ENCODE results near the gene PLXNA2. TPM values are rescaled to one million over a fixed set of nuclear protein-coding genes. Genes with fewer than 3 reads are reported as not detected.

PLXNA2 gene
- total and polyA plus RNA-seq, 7 donors, result 2.4 to 16.1 (median 6.4) TPM

DNA sequence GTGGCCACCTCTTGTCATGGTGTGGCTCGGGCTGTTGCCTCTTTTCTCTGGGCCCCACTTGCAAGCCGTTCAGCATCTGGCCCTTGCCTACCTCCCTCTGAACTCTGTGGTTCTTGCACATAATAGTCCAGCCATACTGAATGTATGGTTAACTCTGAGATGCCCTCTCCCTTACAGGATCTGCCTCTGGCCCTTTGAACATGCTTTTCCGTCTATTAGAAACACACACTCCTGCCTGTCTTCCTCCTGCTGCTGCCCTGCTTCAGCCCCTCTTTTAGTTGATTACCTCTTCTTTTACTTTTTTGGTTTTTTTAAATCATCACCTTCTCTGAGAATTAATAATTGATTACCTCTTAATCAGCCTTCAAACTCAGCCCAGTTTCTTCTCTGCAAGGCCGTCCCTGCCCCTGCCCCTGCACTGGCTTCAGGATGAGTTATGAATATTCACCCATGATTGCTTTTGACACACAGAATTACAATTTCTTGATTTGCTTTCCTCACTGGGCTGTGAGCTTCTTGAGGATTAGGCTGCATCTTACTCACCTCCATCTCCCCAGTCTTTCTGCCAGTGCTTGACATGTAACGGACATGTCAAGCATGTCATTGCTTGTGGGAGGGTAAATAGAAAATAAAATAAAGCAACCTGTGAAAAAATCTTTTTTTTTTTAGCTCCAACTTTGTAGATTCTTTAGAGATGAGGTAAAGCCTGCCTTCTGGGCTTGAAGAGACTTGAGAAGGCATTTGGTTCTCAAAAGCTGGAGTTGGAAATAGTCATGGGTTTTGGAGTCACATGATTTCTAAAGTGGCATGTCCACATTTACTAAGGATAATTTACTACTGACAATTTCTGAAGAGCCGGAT is 158.3 kb downstream of the PLXNA2 start:
- H3K9me3 ChIP-seq, result no peaks in the 10 kb centered on the region
- H3K36me3 ChIP-seq, result peaks cover 0 to 15% (median 5%) of the 10 kb centered on the region in 4 donors
- H3K27ac ChIP-seq, result peak overlapping the region; percentile 48 to 70 (median 63)
- WGBS, 2 donors, result 73 to 80% methylated on average over 6 of the region's 6 CpGs
- H3K4me1 ChIP-seq, result peaks cover 0 to 32% (median 24%) of the 10 kb centered on the region in 4 donors
- no peaks in the 10 kb centered on the region for H3K27me3 ChIP-seq
- DNase-seq, result no peak
- intact Hi-C loops (cut with DNase I), result loop anchor here (2.0 kb wide), 1 partner anchor 159 kb away; the partner anchor contains the start of gene PLXNA2
- H3K4me3 ChIP-seq, result peak overlapping the region in 3 of 4 donors; percentile 19 to 23 (median 23)
- no peak for TF ChIP-seq EP300 (IDR thresholded peaks at IDR 0.05)
- TF ChIP-seq POLR2AphosphoS5 (IDR thresholded peaks at IDR 0.05), result no peak
- no peak for TF ChIP-seq POLR2A (IDR thresholded peaks at IDR 0.05)
- TF ChIP-seq CTCF (IDR thresholded peaks at IDR 0.05), result no peak

DNA sequence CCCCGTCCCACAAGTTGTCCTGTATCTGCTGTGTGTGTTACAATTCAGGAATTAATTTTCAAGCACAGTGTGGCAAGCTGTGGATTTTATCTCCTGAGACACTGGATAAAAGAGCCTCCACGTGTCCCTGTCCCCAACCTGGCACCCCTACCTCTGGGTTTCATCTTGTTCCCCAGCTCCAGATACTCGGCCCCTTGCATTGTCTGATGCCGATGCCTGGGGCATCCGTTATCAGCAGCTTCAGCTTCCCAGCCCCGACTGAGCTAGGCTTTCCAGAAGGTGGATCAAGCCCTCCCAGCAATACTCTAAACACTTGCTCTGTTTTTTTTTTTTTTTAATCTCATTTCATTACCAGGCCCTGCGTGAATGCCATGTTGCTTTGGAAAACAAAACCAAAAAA is 159.4 kb downstream of the PLXNA2 start:
- Histone ChIP-seq H3K4me1 (peaks cover 0 to 20% (median 14%) of the 10 kb centered on the region in 4 donors), H3K36me3 (peaks cover 0 to 17% (median 5%) of the 10 kb centered on the region in 4 donors)
- WGBS, 2 donors, result 93 to 95% methylated on average over 7 of the region's 7 CpGs

DNA sequence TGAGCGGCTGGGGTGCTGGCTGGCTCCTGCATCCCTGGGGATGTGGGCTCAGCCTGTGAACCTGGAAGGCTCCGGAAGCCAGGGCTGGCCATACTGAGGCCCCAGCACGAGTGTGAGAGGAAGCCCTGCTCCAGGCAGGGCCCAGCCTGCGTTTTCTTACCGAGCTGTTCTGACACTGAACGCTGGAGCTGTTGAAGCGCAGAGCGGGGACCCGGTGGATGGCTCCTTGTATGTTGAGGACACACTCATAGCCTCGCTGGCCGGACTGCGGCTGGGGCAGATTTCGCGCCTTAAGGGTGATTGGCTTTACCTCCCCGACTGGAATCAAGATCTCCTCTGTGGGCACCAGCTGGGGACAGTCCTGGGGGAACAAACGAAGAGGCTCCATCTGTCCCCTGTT is 160.0 kb downstream of the PLXNA2 start:
- Histone ChIP-seq H3K4me3 (no peak overlapping the region), H3K27me3 (no peaks in the 10 kb centered on the region), H3K36me3 (peaks cover 0 to 17% (median 5%) of the 10 kb centered on the region in 4 donors), H3K27ac (no peak overlapping the region), H3K9me3 (no peaks in the 10 kb centered on the region), H3K4me1 (peaks cover 0 to 15% (median 11%) of the 10 kb centered on the region in 4 donors)
- TF ChIP-seq POLR2A (IDR thresholded peaks at IDR 0.05), result no peak
- no peak for TF ChIP-seq POLR2AphosphoS5 (IDR thresholded peaks at IDR 0.05)
- TF ChIP-seq EP300 (IDR thresholded peaks at IDR 0.05), result no peak
- no peak for DNase-seq
- WGBS, 2 donors, result 96% methylated on average over 16 of the region's 16 CpGs
- intact Hi-C loops (cut with DNase I), result loop anchor here (5.0 kb wide), 1 partner anchor 57 kb away; no protein-coding TSS in a partner anchor

More for the DNA sequence above, 159.4 kb downstream of the PLXNA2 start:
- Histone ChIP-seq H3K4me3 (no peak overlapping the region), H3K27me3 (no peaks in the 10 kb centered on the region), H3K9me3 (no peaks in the 10 kb centered on the region), H3K27ac (no peak overlapping the region)
- no peak for DNase-seq
- TF ChIP-seq EP300 (IDR thresholded peaks at IDR 0.05), result no peak
- TF ChIP-seq POLR2AphosphoS5 (IDR thresholded peaks at IDR 0.05), result no peak
- no peak for TF ChIP-seq CTCF (IDR thresholded peaks at IDR 0.05)
- no peak for TF ChIP-seq POLR2A (IDR thresholded peaks at IDR 0.05)
- intact Hi-C loops (cut with DNase I), result loop anchor here (5.0 kb wide), 1 partner anchor 57 kb away; no protein-coding TSS in a partner anchor

- no peak overlapping the region for H3K4me3 ChIP-seq
- TF ChIP-seq POLR2AphosphoS5 (IDR thresholded peaks at IDR 0.05), result no peak
- TF ChIP-seq POLR2A (IDR thresholded peaks at IDR 0.05), result no peak
- no peak for TF ChIP-seq EP300 (IDR thresholded peaks at IDR 0.05)
- TF ChIP-seq CTCF (IDR thresholded peaks at IDR 0.05), result no peak
- 98 to 99% methylated on average over 2 of the region's 2 CpGs for WGBS, 2 donors
- peaks cover 0 to 13% (median 11%) of the 10 kb centered on the region in 4 donors for H3K4me1 ChIP-seq
- H3K27ac ChIP-seq, result no peak overlapping the region
- peaks cover 0 to 23% (median 8%) of the 10 kb centered on the region in 4 donors for H3K36me3 ChIP-seq
- no peak for DNase-seq
- H3K9me3 ChIP-seq, result no peaks in the 10 kb centered on the region
- H3K27me3 ChIP-seq, result no peaks in the 10 kb centered on the region
- intact Hi-C loops (cut with DNase I), result loop anchor here (5.0 kb wide), 1 partner anchor 56 kb away; no protein-coding TSS in a partner anchor
Observed at GRCh38 chr1:208083715-208084085, 160.5 kb downstream of the PLXNA2 start.
